NCI-H526 treated with DMSO at 0.1 percent for 48 hours (cell line): Measurements from ENCODE around the gene PPP1R10.

Source experiments
- DNase-seq: peaks from one replicate; lab custom pipeline; 2025; lab: John Stamatoyannopoulos, UW

Gene PPP1R10

GRCh38 chr6:30598912-30599624 lies 18.0 kb downstream of the PPP1R10 start:
- no peak for DNase-seq

GRCh38 chr6:30597315-30598144 lies 19.5 kb downstream of the PPP1R10 start:
- peak; percentile 14 for DNase-seq

- DNase-seq = no peak
Measured at GRCh38 chr6:30592287-30592686, 24.8 kb downstream of the PPP1R10 start.

GRCh38 chr6:30591008-30591407 lies 26.0 kb downstream of the PPP1R10 start:
- DNase-seq = no peak

- no peak for DNase-seq
Measured at GRCh38 chr6:30590509-30590908, 26.5 kb downstream of the PPP1R10 start.

GRCh38 chr6:30589754-30590358 lies 27.2 kb downstream of the PPP1R10 start:
- no peak for DNase-seq

- DNase-seq = no peak
Measured at GRCh38 chr6:30583921-30584320, 33.1 kb downstream of the PPP1R10 start.

GRCh38 chr6:30578051-30578450 lies 39.0 kb downstream of the PPP1R10 start:
- no peak for DNase-seq

GRCh38 chr6:30573113-30573512 lies 43.9 kb downstream of the PPP1R10 start:
- no peak for DNase-seq

- no peak for DNase-seq
Measured at GRCh38 chr6:30572148-30572547, 44.9 kb downstream of the PPP1R10 start.

GRCh38 chr6:30571762-30572082 lies 45.3 kb downstream of the PPP1R10 start:
- DNase-seq = no peak

- DNase-seq = peak; percentile 91
Measured at GRCh38 chr6:30571075-30571761, 45.8 kb downstream of the PPP1R10 start, which contains the start of gene ABCF1. Gene ABCF1, plus strand, starts transcription at chr6:30571442. Its CDS starts 46 bp downstream, at chr6:30571488.

GRCh38 chr6:30570740-30571074 lies 46.3 kb downstream of the PPP1R10 start:
- no peak for DNase-seq

GRCh38 chr6:30570263-30570662 lies 46.8 kb downstream of the PPP1R10 start:
- DNase-seq = no peak

GRCh38 chr6:30568245-30568644 lies 48.8 kb downstream of the PPP1R10 start:
- no peak for DNase-seq

- DNase-seq = no peak
Measured at GRCh38 chr6:30565772-30566171, 51.3 kb downstream of the PPP1R10 start.

- DNase-seq = no peak
Measured at GRCh38 chr6:30564114-30564513, 52.9 kb downstream of the PPP1R10 start.

- DNase-seq = no peak
Measured at GRCh38 chr6:30562470-30563425, 54.3 kb downstream of the PPP1R10 start.

- no peak for DNase-seq
Measured at GRCh38 chr6:30560930-30561329, 56.1 kb downstream of the PPP1R10 start.

GRCh38 chr6:30557683-30557981 lies 59.4 kb downstream of the PPP1R10 start:
- DNase-seq = no peak

- peak; percentile 91 for DNase-seq
Measured at GRCh38 chr6:30556906-30557682, 59.9 kb downstream of the PPP1R10 start, which contains the start of gene PRR3. Gene PRR3, plus strand, starts transcription at chr6:30557295. Its CDS starts 50 bp downstream, at chr6:30557345.
